ENCODE measurements around the gene CNTN6. TPM values are rescaled to one million over a fixed set of nuclear protein-coding genes. Genes with fewer than 3 reads are reported as not detected.

CNTN6 gene
- total and polyA plus RNA-seq, 2 experiments from 2014 or later = not detected

DNA sequence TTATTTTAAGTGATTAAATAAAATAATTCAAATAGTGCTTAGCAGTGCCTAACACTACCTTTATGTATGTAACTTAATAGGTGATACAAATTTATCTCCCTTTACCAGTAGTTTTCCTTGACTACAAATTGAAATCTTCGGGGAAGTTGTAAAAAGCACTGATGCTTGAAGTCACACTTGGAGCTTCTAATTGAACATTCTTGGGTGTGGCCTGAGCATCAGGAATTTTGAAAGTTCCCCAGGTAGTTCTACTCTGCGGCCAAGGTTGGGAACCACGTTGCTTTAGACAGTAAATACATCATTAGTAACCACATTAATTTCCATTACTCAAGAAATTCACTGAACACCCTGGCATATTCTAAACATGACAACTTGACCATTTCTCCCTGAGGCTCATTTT lies 351.4 kb downstream of the CNTN6 start:
- no peak for ATAC-seq
- Histone ChIP-seq H3K79me2 (replicated peaks; ENCODE audit: insufficient read depth) (no peaks in the 10 kb centered on the region), H2AFZ (no peak overlapping the region), H3K36me3 (ENCODE audit: insufficient read depth) (no peaks in the 10 kb centered on the region), H3K4me3 (no peak overlapping the region), H3F3A (replicated peaks; ENCODE audit: low read depth) (no peaks in the 10 kb centered on the region), H3K4me2 (no peak overlapping the region), H4K20me1 (replicated peaks; ENCODE audit: insufficient read depth) (no peaks in the 10 kb centered on the region), H3K9me2 (ENCODE audit: insufficient read depth) (peaks cover 3% of the 10 kb centered on the region; the same call in 1 of the 2 replicates), H3K27me3 (ENCODE audit: insufficient read depth) (no peaks in the 10 kb centered on the region), H3K4me1 (ENCODE audit: insufficient read depth) (no peaks in the 10 kb centered on the region), H3K27ac (ENCODE audit: low read depth) (no peak overlapping the region)
- peaks cover 92% of the 10 kb centered on the region for H3K9me3 Mint-ChIP-seq
- H3K4me3 Mint-ChIP-seq = no peak overlapping the region
- H3K4me1 Mint-ChIP-seq = no peaks in the 10 kb centered on the region
- DNase-seq (ENCODE audit: low spot score) = no peak
- H3K27me3 Mint-ChIP-seq (ENCODE audit: insufficient read depth, low read depth, poor library complexity) = no peaks in the 10 kb centered on the region
- H3K36me3 Mint-ChIP-seq (ENCODE audit: low read depth) = peaks cover 22% of the 10 kb centered on the region; the same call in 2 of the 3 replicates
- H3K27ac Mint-ChIP-seq = no peak overlapping the region
- TF ChIP-seq EZH2 (IDR thresholded peaks at IDR 0.05; ENCODE audit: low read depth, unreplicated experiment) (no peak), JUNB (IDR thresholded peaks at IDR 0.05; ENCODE audit: unreplicated experiment) (no peak), ZNF114 (CRISPR knock-in tag; IDR thresholded peaks at IDR 0.05) (no peak)

DNA sequence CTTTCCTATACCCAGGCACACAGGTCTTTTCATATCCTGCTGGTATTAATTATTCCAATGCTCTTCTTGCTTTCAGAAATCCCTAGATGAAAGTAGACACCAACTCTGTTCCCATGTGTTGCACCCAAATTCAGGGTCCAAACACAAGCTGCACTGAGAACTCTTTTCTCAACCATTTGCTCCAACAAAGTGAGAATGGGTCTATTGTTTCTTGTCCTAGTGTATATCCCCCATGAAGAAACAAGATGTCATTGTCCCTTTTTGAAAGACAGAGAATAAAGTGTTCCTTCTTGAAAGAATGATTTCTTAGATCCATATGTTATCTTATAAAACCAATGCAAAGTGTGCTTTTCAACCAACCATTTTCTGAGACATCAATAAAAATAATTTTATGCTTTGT lies 353.7 kb downstream of the CNTN6 start:
- Mint-ChIP-seq H3K36me3 (ENCODE audit: low read depth) (peaks cover 16% of the 10 kb centered on the region; the same call in 2 of the 3 replicates), H3K27ac (no peak overlapping the region), H3K9me3 (peaks cover 91% of the 10 kb centered on the region)

DNA sequence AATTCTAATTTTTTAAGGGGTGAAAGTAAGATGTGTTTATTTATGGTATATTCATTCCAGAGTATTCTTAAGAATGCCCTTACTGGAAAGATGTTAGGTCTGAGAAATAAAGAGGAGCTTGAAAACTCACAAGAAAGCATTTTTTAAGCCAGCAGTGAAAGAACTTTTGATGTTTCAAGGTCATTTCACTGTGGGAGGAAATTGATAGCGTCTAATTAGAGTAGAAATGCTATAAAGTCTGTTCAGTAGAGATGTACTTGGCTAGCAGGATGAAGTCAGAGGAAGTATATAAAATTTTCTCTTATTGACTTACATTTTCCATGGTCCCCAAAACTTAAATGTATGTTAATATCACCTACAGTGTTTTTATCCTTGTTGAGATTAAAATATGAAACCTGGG lies 354.6 kb downstream of the CNTN6 start:
- Mint-ChIP-seq H3K36me3 (ENCODE audit: low read depth) (peaks cover 18% of the 10 kb centered on the region; the same call in 2 of the 3 replicates), H3K27me3 (ENCODE audit: insufficient read depth, low read depth, poor library complexity) (peaks cover 5% of the 10 kb centered on the region), H3K27ac (no peak overlapping the region), H3K4me3 (no peak overlapping the region), H3K4me1 (no peaks in the 10 kb centered on the region), H3K9me3 (peaks cover 91% of the 10 kb centered on the region)
- Histone ChIP-seq H3K79me2 (replicated peaks; ENCODE audit: insufficient read depth) (no peaks in the 10 kb centered on the region), H2AFZ (no peak overlapping the region), H3K4me3 (no peak overlapping the region), H3K4me1 (ENCODE audit: insufficient read depth) (no peaks in the 10 kb centered on the region), H3F3A (replicated peaks; ENCODE audit: low read depth) (no peaks in the 10 kb centered on the region), H3K4me2 (no peak overlapping the region), H3K36me3 (ENCODE audit: insufficient read depth) (no peaks in the 10 kb centered on the region), H3K27ac (ENCODE audit: low read depth) (no peak overlapping the region), H3K27me3 (ENCODE audit: insufficient read depth) (no peaks in the 10 kb centered on the region), H4K20me1 (replicated peaks; ENCODE audit: insufficient read depth) (no peaks in the 10 kb centered on the region), H3K9me2 (ENCODE audit: insufficient read depth) (no peaks in the 10 kb centered on the region)
- no peak for ATAC-seq
- no peak for DNase-seq (ENCODE audit: low spot score)
- no peak for TF ChIP-seq CREB1 (CRISPR knock-in tag; IDR thresholded peaks at IDR 0.05; ENCODE audit: low read depth)
- no peak for TF ChIP-seq REST (IDR thresholded peaks at IDR 0.05; ENCODE audit: unreplicated experiment)
- TF ChIP-seq EZH2 (IDR thresholded peaks at IDR 0.05; ENCODE audit: low read depth, unreplicated experiment) = no peak
- no peak for TF ChIP-seq EZH2phosphoT487 (IDR thresholded peaks at IDR 0.05; ENCODE audit: unreplicated experiment)
- no peak for TF ChIP-seq NANOG (IDR thresholded peaks at IDR 0.05; ENCODE audit: borderline replicate concordance)
- TF ChIP-seq, protein P1, sequence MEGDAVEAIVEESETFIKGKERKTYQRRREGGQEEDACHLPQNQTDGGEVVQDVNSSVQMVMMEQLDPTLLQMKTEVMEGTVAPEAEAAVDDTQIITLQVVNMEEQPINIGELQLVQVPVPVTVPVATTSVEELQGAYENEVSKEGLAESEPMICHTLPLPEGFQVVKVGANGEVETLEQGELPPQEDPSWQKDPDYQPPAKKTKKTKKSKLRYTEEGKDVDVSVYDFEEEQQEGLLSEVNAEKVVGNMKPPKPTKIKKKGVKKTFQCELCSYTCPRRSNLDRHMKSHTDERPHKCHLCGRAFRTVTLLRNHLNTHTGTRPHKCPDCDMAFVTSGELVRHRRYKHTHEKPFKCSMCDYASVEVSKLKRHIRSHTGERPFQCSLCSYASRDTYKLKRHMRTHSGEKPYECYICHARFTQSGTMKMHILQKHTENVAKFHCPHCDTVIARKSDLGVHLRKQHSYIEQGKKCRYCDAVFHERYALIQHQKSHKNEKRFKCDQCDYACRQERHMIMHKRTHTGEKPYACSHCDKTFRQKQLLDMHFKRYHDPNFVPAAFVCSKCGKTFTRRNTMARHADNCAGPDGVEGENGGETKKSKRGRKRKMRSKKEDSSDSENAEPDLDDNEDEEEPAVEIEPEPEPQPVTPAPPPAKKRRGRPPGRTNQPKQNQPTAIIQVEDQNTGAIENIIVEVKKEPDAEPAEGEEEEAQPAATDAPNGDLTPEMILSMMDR (conservative IDR thresholded peaks at IDR 0.05; ENCODE audit: low read depth in 2 of 2) = no peak
- no peak for TF ChIP-seq JUNB (IDR thresholded peaks at IDR 0.05; ENCODE audit: unreplicated experiment)

More for the DNA sequence above, 353.7 kb downstream of the CNTN6 start:
- Mint-ChIP-seq H3K4me3 (no peak overlapping the region), H3K4me1 (no peaks in the 10 kb centered on the region), H3K27me3 (ENCODE audit: insufficient read depth, low read depth, poor library complexity) (no peaks in the 10 kb centered on the region)
- DNase-seq (ENCODE audit: low spot score) = no peak
- Histone ChIP-seq H3K79me2 (replicated peaks; ENCODE audit: insufficient read depth) (no peaks in the 10 kb centered on the region), H3K4me1 (ENCODE audit: insufficient read depth) (no peaks in the 10 kb centered on the region), H3F3A (replicated peaks; ENCODE audit: low read depth) (no peaks in the 10 kb centered on the region), H3K27ac (ENCODE audit: low read depth) (no peak overlapping the region), H3K4me2 (no peak overlapping the region), H3K27me3 (ENCODE audit: insufficient read depth) (no peaks in the 10 kb centered on the region), H3K36me3 (ENCODE audit: insufficient read depth) (no peaks in the 10 kb centered on the region), H3K9me2 (ENCODE audit: insufficient read depth) (no peaks in the 10 kb centered on the region), H2AFZ (no peak overlapping the region), H4K20me1 (replicated peaks; ENCODE audit: insufficient read depth) (no peaks in the 10 kb centered on the region), H3K4me3 (no peak overlapping the region)
- no peak for ATAC-seq
- TF ChIP-seq, protein P2, sequence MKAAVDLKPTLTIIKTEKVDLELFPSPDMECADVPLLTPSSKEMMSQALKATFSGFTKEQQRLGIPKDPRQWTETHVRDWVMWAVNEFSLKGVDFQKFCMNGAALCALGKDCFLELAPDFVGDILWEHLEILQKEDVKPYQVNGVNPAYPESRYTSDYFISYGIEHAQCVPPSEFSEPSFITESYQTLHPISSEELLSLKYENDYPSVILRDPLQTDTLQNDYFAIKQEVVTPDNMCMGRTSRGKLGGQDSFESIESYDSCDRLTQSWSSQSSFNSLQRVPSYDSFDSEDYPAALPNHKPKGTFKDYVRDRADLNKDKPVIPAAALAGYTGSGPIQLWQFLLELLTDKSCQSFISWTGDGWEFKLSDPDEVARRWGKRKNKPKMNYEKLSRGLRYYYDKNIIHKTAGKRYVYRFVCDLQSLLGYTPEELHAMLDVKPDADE (IDR thresholded peaks at IDR 0.05) = no peak
- TF ChIP-seq CREB1 (CRISPR knock-in tag; IDR thresholded peaks at IDR 0.05; ENCODE audit: low read depth) (no peak), EZH2phosphoT487 (IDR thresholded peaks at IDR 0.05; ENCODE audit: unreplicated experiment) (no peak)

Measured in GM23338 (cell line).